Stimulated activated CD4-positive, alpha-beta T cell treated with anti-CD3 and anti-CD28 coated beads, Interleukin-4, amount 100 ng/mL, for 24 hours (primary cell): ENCODE results near the gene IFTAP.
A peak's percentile ranks its signal among the peaks of the same experiment; 100 is the strongest.
"Not testable (repeated sequence)": the region's sequence is repeated elsewhere in the genome, so short reads cannot be mapped to it uniquely, and the experiment has no call there.

Experiments used
- DNase-seq: peaks from one replicate; pipeline ENCODE4 v3.0.0-alpha.2; 2020

The IFTAP gene, protein sequence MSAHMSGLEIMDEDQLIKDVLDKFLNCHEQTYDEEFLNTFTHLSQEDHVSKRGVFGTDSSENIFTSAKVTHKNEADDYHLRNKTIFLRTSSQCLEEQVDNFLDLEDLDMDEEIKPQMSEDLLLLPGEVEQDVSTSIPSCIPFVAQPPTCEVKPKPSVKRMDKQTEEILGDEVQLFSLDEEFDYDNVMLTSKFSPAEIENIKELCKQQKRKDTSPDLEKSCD

DNA sequence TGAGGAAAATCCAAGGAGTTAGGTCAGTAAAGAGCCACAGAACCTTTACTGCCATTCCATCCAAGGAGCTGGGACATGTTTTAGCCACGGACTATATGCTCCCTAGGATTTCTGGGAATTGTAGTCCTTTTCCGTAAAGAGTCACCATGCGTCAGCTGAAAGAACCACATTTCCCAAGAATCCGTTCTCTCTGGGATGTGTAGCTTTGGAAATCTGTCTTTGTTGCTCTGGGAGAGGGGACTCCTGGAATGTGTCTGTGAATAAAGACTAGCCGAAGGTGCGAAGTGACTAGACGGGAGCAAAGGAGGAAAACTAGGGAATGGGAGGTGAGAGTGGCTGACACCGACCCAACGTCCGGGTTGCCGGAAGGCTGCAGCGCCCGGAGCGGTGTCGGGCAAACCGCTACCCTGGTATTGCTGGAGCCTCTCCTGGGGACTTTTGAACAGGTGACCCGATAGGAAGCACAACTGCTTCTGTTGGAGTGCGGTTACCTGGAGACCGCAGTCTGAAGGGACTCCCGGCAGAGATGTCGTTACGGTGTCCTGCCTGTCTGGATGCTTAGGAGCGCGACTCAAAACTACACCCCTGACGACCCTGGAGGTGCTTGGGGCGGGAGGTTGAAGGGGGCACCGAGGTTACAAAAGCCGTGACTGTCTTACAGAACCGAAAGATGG is at the start of gene IFTAP:
TSS of gene IFTAP (plus strand) at position 187 of the 674 bp plus-strand sequence. CDS start 15,602 bp downstream, outside the sequence.
- DNase-seq = peak; percentile 14

- DNase-seq = no peak
These were observed 43.8 kb upstream of the IFTAP start for GRCh38 chr11:36550385-36551115.

DNA sequence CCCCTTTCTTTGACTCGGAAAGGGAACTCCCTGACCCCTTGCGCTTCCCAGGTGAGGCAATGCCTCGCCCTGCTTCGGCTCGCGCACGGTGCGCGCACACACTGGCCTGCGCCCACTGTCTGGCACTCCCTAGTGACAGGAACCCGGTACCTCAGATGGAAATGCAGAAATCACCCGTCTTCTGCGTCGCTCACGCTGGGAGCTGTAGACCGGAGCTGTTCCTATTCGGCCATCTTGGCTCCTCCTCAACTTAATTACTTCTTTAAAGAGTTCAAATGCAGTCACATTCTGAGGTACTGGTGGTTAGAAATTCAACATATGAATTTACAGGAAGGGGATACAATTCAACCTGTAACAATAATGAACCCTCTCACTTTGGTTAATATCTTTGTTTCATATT is 36.9 kb upstream of the IFTAP start:
- not testable (repeated sequence) for DNase-seq

GRCh38 chr11:36557991-36558390 is 36.3 kb upstream of the IFTAP start:
- DNase-seq = no peak

GRCh38 chr11:36558571-36559413 is 35.5 kb upstream of the IFTAP start:
- DNase-seq = no peak

- DNase-seq = peak; percentile 34
These were observed 29.8 kb upstream of the IFTAP start for GRCh38 chr11:36564376-36565030.

DNA sequence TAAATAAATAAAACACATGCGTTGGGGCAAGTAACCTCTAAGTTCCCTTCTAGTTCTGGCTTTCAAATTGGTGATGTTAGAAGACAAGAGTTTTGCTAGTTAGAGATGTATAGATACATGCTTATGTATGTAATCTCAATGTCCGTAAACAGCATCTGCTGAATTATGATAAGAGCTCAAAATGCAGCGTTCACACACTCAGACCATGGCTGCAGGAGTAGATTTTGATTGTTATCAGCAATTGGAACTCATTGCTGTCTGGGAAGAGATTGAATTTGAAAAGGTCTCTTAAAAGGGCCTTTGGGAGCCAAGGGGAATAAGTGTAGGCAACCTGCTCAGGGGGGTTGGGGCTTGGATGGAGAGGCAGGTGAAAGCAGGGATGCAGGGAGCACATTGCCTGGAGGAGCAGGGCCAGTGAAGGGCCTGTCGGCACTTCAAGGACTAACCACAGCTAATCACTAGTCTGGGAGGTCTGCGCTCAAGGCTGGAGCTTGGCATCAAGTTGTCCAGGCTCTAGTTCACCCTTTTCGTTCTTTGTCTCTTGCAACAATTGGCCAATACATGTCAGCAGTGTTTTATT is 29.2 kb upstream of the IFTAP start:
- DNase-seq = no peak

GRCh38 chr11:36566407-36567053 is 27.8 kb upstream of the IFTAP start:
- no peak for DNase-seq

DNA sequence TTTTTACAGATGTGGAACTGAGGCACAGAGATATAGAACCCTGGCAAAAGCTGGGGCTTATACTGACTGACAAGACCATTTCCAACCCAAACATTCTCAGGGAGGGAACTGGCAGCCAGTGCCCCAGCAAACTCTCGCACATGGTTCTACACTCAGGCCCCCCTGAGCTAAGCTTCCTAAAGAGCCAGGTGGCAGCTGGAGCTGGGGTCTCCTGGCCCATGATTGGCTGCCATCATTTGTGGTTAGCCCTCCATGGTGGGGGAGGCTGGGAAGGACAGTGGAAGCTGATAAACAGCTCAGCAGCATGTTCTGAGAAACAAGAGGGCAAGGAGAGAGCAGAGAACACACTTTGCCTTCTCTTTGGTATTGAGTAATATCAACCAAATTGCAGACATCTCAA is 26.6 kb upstream of the IFTAP start, which contains the start of gene RAG1:
TSS of gene RAG1 (plus strand) at position 314 of the 400 bp plus-strand sequence. CDS start 5,298 bp downstream, outside the sequence.
- DNase-seq = no peak

GRCh38 chr11:36569095-36569494 is 25.2 kb upstream of the IFTAP start:
- DNase-seq = no peak

DNA sequence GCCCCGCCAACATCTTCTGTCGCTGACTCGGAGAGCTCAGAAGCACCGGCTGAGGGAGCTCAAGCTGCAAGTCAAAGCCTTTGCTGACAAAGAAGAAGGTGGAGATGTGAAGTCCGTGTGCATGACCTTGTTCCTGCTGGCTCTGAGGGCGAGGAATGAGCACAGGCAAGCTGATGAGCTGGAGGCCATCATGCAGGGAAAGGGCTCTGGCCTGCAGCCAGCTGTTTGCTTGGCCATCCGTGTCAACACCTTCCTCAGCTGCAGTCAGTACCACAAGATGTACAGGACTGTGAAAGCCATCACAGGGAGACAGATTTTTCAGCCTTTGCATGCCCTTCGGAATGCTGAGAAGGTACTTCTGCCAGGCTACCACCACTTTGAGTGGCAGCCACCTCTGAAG is 19.8 kb upstream of the IFTAP start:
- no peak for DNase-seq

DNA sequence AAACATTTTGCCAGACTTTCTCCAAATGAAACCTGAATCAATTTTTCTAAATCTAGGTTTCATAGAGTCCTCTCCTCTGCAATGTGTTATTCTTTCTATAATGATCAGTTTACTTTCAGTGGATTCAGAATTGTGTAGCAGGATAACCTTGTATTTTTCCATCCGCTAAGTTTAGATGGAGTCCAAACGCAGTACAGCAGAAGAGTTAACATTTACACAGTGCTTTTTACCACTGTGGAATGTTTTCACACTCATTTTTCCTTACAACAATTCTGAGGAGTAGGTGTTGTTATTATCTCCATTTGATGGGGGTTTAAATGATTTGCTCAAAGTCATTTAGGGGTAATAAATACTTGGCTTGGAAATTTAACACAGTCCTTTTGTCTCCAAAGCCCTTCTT is 16.9 kb upstream of the IFTAP start:
- no peak for DNase-seq

- no peak for DNase-seq
These were observed 16.4 kb upstream of the IFTAP start for GRCh38 chr11:36577859-36578258.

- DNase-seq = no peak
These were observed 15.8 kb upstream of the IFTAP start for GRCh38 chr11:36578458-36578857.

GRCh38 chr11:36581536-36581935 is 12.8 kb upstream of the IFTAP start:
- no peak for DNase-seq

DNA sequence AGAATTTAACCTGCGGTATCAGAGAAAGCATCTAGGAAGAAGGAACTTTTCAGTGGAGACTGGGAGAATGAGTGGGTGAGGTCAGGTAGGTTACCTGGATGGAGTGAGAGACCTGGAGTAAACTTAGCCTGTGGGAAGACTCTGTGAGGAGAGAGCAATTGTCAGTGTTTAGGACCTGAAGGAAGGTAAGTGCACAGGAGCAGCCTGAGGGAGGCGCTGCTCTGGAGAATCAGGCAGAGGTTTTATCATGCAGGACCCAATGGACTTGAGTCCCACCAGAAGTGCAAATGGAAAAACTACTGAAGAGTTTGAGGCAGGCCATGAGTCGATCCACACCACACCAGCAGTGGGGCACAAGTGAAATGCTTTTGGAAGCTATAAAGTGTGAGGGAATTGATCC is 10.6 kb upstream of the IFTAP start:
- no peak for DNase-seq

DNA sequence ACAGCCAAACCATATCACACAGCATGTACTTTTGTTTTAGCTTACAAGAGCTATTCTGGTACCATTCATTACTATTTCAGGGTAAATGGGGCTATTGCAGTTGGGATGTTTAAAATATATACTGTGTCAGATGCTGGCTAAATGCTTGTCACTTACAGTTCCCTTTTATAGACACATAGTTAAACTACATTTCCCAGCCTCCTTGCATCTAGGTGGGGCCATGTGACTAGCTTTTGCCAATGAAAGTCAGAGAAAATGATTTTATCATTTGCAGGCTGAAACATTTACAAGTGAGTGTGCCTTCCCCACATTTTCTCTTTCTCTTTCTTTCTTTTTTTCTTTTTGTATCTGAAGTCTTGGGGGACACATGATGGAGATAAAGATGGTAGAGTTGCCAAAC is 7.8 kb upstream of the IFTAP start:
- DNase-seq = no peak

- no peak for DNase-seq
These were observed 6.2 kb upstream of the IFTAP start for GRCh38 chr11:36588099-36588498.

DNA sequence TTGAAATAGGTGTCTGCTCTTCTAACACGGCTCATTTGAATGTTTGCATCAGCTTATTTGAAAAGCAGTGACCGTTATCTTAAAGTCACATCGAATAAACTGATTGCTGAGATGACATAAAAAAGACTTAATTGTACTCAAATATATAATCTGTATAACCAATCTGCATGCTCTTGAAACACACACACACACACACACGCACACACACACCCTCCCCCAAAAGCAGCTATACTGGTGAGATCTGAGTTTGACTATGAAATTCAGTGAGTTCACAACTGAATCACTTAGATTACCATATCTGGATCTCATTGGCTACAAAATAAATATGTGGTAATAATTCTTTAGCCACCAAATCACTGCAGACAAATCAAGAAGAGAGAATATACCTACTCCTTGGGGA is 3.8 kb upstream of the IFTAP start:
- no peak for DNase-seq

DNA sequence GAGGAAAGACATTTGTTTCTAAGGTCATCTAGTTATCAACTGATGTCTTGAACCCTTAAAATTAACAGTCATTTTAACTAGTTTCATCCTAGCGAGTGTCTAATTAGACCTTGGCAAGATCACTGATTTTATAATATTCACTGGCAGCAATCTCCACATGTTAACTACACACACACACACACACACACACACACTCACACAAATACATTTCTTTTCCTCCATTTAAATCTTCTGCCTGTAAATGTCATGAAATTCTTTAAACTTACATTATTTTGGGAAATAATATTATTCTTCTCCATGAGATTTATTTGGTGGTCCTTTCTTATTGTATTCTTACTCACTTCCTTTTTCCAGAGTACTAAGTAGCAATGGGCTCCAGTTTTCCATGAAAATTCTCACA is 2.9 kb upstream of the IFTAP start:
- DNase-seq = no peak

- no peak for DNase-seq
These were observed 2.6 kb downstream of the IFTAP start for GRCh38 chr11:36596880-36597279.

GRCh38 chr11:36598051-36598450 is 3.7 kb downstream of the IFTAP start, which contains the start of gene RAG2:
RAG2 (minus strand) TSS chr11:36598236; CDS start chr11:36594168, 4,068 bp downstream.
- DNase-seq = no peak
